GM18951 (cell line): ENCODE results near the gene ITGA4.

Experiments
- POLR2A ChIP-seq: IDR thresholded peaks from 4 replicates; pipeline ENCODE4 v1.6.1; 2011; ENCODE audit warnings: mild to moderate bottlenecking; ENCODE audit not compliant: insufficient read length, insufficient read depth; ENCODE audit errors: extremely low read depth
- in situ Hi-C: fragments of 300-500 bp; cut with MboI; formaldehyde crosslinking; loops from one replicate; pipeline ENCODE4 v1.12.0; 2022; ENCODE audit warnings: low sequenced_read_pairs, mixed read lengths, inconsistent platforms; ENCODE audit not compliant: unreplicated experiment

The ITGA4 gene

DNA sequence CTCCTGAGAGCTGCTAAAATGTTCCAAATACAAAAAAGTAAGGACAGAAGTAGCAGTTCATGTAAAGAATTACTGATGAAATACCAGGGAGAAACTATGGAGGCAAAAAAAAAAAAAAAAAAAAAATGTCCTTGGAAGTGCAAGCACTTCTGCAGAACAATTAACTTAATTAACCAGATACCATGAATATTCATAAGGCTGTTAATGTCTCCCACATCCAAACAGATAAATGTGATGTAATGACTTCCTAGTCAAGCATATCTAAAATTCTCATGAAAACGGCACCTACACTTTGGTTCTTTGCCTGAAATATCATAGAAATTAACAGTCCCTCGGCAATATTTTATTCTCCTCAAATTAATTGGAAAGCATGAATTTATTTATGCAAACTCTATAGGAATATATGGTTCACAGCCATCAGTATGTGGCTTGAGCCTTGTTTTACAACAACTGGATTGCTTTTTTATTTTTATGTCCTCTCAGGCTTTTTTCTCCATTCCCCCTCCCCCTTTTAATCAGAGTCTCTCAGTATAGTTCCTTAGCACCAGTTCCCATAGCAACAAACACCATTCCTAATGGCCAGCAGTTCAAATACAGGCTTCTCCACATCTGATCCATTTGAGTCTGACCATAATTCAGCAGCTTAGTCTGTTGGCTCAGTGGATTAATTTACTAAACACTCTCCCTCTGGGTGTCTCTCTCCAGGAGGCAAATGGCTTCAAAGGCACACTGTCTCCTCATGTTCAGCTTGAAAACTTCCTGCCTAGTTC is 97.1 kb downstream of the ITGA4 start:
- no peak for TF ChIP-seq POLR2A
- in situ Hi-C loops = no loop called here

DNA sequence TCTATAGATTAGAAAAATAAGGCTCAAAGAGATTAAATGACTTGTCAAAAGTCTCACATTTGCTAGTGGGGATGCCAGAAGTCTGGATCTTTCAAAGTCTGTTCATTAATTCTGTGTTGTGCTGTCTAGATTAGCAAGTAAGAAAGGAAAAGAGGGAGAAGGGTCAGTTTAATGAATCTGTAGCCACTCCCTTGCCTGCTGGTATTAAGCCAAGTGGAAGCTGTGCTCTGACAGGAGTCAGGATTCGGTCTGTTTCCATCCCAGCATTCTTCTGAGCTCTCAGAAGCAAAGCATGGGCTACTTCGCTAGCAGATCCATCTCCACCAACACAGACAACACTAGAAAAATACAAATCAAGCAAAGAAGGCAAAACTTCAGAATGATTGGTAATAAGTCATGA is 101.2 kb downstream of the ITGA4 start:
- in situ Hi-C loops = no loop called here
- no peak for TF ChIP-seq POLR2A

DNA sequence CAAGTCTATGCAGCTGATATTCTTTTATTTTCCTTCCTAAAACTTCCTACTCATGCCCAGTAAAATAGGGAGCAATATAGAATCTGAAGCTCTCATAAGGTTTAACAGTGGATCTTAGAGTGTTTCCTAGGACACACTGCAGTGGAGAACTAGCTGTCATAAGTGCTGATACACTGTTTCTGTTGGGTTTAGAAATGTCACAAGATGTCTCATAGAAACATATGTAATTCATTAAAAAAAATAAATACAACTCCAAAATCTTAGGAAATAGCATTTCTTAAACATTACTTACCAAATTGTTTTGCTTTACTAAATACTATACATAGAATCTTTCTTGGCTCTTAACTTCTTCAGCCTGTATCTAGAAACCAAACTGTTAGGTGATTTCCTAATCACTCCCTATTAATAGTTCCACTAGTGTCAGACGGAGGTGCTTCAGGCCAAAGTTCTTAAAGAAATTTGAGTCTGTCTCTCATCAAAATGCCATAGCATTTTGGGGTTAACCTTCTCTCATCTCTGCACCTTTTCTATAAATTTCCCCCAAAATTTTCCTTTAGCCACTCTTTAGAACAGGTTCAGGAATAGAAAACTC is 106.0 kb downstream of the ITGA4 start:
- in situ Hi-C loops = no loop called here
- TF ChIP-seq POLR2A = no peak

DNA sequence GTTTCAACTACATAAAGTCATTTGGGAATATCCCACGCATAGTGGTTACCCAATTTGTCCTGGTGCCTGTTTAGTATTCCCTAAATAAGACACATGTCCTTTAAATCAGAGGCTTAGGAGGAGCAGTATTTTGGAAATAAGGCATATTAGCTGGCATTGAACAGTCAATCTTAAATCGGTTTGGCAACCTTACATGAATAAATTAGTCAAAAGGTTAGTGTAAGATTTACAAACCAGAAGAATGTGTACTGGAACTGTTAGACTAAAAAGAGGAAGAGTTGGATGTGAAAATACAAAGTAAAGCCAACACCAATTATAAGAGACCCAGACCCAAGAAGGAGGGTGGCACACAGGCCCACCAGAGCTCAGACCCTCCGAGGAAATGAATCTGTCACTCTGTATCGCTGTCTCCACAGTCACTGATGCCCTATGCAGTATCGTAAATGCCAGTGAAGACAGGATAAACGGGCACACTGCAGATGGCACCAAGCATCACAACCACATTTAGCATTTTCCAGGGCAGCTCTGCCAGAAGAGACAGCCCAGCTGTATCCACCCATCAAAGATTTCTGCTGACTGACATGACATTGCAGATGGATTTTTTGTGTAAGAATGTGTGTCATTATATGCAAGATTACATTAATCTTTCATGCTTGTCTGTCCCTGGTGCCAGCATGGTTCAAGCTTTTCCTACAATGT is 109.3 kb downstream of the ITGA4 start:
- TF ChIP-seq POLR2A = no peak
- in situ Hi-C loops = no loop called here

DNA sequence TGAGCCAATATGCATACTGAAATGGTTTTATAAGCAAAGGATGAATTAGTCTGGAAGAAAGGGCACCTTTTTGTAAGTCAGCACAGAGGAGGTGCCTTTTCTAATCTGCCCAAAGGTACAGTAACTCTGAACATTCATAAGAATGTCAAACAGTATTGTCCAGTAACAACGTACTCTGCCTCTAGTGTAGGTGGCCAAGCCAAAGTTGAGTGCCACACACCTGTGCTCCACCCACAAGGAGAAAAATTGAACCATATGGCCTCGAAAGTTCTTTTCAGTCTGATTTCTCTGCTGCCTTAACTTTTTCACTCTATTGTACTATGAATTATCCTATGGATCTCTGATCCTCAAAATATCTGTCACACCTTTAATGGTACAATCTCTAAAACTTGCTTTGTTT is 112.9 kb downstream of the ITGA4 start:
- in situ Hi-C loops = loop anchor here (10.0 kb wide), 2 partner anchors 115 to 145 kb away; partner anchors contain the start of gene NEUROD1
- TF ChIP-seq POLR2A = no peak

DNA sequence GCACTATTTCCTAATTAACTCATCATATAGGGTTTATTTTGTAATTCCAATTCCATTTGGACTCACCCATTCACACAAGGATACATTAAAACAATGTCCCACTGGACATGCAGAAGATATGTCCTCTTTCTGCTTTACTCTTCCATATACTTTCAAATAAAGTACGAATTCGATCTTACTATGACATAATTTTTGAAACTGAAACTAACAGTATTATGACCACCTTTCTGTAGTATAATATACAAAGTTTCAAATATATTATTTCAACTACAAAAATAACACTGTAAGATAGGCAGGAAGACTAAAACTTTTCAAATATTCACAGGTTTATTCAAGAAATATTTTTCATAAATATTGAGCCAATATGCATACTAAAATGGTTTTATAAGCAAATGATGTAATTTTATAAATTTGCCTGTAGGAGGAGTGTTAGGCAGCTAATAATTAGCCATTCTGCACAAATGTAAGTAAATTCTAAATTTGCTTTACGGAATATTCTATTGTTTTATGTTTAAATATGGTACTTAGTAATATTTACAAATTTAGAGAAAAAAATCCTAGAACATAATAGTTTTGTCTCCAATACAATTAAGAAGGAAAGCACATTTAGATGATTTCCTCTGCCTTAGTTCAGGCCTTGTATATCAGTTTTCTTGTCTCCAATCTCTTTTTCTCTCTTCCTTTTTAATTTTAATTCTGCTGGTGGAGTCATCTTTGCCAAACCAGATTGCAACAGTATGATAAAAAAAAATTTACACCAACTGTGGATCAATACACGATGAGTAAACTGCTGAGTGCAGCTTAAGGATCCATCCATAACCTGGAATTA is 113.9 kb downstream of the ITGA4 start:
- no peak for TF ChIP-seq POLR2A
- in situ Hi-C loops = loop anchor here (10.0 kb wide), 2 partner anchors 114 to 144 kb away; partner anchors contain the start of gene NEUROD1

DNA sequence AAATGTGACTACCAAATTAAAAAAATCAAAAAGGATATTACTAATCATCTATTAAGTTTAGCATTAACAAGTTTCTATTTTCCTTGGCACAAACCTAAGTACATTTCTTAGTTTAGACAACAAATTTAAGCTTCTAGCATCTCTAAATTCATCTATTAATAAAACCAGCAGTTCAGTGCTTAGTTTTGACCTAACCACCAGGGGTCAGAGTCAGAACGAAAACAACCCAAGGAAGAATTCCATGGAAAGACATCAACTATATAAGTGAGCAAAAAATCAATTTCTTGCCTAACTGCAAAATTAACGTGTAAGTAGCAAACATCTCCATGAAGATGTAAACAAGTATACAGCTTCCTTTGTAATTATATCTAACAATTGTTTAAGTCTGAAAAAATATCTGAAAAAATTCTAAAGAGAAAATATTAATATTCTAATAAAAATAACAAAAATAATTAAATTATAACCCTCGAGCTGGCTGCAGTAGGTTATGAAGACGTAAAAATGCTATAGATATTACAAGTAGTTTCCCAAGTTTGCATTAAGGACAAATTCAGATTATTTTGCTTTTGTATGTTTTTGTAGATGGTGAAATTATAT is 116.1 kb downstream of the ITGA4 start:
- no peak for TF ChIP-seq POLR2A
- in situ Hi-C loops = loop anchor here (10.0 kb wide), 2 partner anchors 112 to 142 kb away; partner anchors contain the start of gene NEUROD1

DNA sequence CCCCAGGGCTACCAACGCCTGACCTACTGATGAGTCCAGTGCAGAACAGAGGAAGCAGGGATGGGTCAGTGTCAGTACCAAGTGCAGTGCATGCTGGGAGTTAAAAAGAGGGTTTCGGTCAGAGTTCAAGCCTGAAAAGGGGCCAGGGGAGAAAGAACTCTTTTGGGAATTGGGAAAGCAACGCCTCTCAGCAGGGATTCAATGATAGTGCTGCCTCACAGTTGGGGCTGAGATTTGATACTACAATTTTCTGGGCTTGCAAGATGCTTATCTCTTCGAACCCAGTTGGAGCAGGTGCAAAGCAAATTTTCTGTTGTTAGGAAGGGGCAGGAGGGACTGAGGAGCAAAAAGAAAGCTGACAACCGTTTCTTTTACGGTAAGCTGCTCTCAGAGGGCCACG is 117.1 kb downstream of the ITGA4 start:
- TF ChIP-seq POLR2A = no peak
- in situ Hi-C loops = loop anchor here (10.0 kb wide), 2 partner anchors 110 to 140 kb away; partner anchors contain the start of gene NEUROD1

DNA sequence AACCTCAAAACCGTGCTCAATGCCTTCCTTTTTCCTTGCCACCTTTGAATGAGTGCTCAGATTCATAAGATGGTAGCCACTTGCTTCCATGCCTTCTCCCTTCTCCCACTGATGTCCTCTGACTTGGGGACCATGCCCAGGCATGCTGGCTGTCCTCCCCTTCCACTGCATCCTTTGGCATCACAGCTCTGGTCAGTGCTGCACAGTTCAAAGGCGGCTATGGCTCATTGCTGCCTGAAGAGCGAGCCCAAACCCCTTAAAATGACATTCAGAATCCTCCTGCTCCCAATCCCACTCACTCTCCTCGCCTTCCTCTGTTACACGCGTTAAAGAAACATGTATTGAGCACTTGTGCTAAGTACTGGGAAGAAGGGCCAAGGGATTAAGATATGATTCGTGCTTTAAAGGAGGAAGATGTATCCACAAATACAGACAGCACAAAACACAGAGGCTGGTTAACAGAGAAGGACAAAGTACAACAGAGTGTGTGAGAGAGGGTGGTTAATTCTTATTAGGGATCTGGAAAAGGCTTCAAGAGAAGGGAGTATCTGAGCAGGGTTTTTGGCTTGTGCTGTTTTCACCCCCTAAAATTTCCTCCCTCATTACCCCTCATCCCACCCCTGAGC is 118.0 kb downstream of the ITGA4 start:
- no peak for TF ChIP-seq POLR2A
- in situ Hi-C loops = loop anchor here (10.0 kb wide), 2 partner anchors 110 to 140 kb away; partner anchors contain the start of gene NEUROD1

DNA sequence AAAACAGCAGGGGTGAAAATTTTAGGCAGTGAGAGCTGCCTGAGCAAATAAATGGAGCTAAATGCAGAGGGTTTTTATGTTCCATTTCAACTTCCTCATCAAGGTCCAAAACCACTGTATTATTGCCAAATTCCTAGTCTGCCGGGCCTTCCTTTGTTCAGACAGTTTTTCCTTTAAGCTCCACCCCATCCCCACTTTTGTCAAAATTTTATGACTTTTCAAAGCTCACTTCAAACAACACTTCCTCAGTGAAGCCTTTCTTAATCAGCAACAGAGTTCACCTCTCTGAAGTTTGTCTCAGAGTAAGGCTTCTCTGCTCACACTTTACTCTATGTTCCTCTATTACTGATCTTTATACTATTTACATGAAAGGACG is 118.5 kb downstream of the ITGA4 start:
- in situ Hi-C loops = loop anchor here (10.0 kb wide), 2 partner anchors 109 to 139 kb away; partner anchors contain the start of gene NEUROD1
- TF ChIP-seq POLR2A = no peak

DNA sequence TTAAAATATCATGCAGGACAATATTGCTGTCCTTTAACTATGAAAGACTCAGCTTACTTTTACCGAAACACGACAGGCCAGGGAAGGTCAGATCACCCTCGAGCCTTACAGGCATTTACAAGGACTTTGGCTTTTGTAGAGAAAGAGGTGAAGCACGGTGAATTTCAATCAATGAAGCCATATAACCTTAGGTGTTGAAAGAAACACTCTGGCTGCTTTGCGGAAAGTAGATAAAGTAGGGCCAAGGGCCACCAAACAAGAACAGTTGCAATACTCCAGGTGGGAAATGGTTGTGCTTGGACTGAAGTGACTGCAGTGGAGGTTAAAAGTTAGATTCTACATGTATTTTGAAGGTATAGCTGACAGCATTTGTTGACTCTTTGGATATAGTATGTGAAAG is 119.2 kb downstream of the ITGA4 start:
- in situ Hi-C loops = loop anchor here (10.0 kb wide), 2 partner anchors 108 to 138 kb away; partner anchors contain the start of gene NEUROD1
- TF ChIP-seq POLR2A = no peak

DNA sequence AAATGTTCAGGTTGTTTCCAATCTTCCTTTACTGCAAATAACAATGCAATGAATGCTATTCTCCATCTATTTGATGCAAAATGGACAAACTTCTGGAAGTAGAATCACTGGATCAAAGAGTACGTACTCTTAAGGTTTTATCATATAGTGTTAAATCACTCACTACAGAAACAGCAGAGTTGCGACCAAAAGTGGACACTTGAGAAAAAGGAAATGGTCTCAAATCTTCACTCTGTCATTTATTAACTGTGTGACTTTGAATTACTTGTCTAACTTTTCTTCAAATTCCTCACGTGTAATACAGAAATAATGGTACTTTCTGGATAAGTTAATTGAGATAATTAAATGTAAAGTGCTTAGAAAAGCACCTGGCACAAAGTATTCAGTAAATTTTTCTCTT is 121.6 kb downstream of the ITGA4 start:
- TF ChIP-seq POLR2A = no peak
- in situ Hi-C loops = loop anchor here (10.0 kb wide), 2 partner anchors 106 to 136 kb away; partner anchors contain the start of gene NEUROD1
